CD8-positive, alpha-beta memory T cell (primary cell): Measurements from ENCODE around the gene OR2T1. TPM values are rescaled to one million over a fixed set of nuclear protein-coding genes. Genes with fewer than 3 reads are reported as not detected.

Experiments used
- CTCF ChIA-PET: fragments of 350-600 bp; sonication (Branson Sonifier 250); formaldehyde crosslinking; loops from one replicate; lab custom pipeline; 2021; ENCODE audit warnings: antibody characterized with exemption; lab: Charles Lee
- POLR2A ChIA-PET: fragments of 350-600 bp; sonication (Branson Sonifier 250); formaldehyde crosslinking; loops from one replicate; lab custom pipeline; 2021; ENCODE audit warnings: antibody characterized with exemption; lab: Charles Lee
- DNase-seq, 5 donors: peaks; one replicate each; pipeline versions ENCODE4 v3.0.0 to v3.0.0-alpha.2; 2020 to 2022; ENCODE audit warnings: mixed read lengths in 1 of 5
- H3K27ac ChIP-seq: one replicate; pipeline ENCODE4 v1.7.0; 2013; ENCODE audit warnings: low read depth, mild to moderate bottlenecking, low read length, moderate library complexity
- H3K27me3 ChIP-seq: 2 replicates; pipeline ENCODE4 v1.7.0; 2013; ENCODE audit warnings: low read length, mild to moderate bottlenecking; ENCODE audit not compliant: insufficient read depth, poor library complexity, severe bottlenecking
- H3K36me3 ChIP-seq: 2 replicates; pipeline ENCODE4 v1.7.0; 2013; ENCODE audit warnings: mild to moderate bottlenecking, low read length, moderate library complexity; ENCODE audit not compliant: insufficient read depth
- H3K4me1 ChIP-seq: 2 replicates; pipeline ENCODE4 v1.7.0; 2013; ENCODE audit warnings: mild to moderate bottlenecking, low read length, moderate library complexity; ENCODE audit not compliant: insufficient read depth
- H3K4me3 ChIP-seq: 2 replicates; pipeline ENCODE4 v1.7.0; 2013; ENCODE audit warnings: mild to moderate bottlenecking, low read length
- H3K9me3 ChIP-seq: 2 replicates; pipeline ENCODE4 v1.7.0; 2013; ENCODE audit warnings: mild to moderate bottlenecking, low read length
- H3K27ac Mint-ChIP-seq, 8 donors: one replicate each; pipeline ENCODE4 v1.8.0; 2020 to 2021; ENCODE audit warnings: mixed read lengths in 8 of 8, mild to moderate bottlenecking in 6 of 8, inconsistent platforms in 3 of 8, moderate library complexity in 3 of 8
- H3K27me3 Mint-ChIP-seq, 2 donors: one replicate each; pipeline ENCODE4 v1.8.0; 2020 to 2021; ENCODE audit warnings: mixed read lengths in 2 of 2, mild to moderate bottlenecking in 1 of 2, moderate library complexity in 1 of 2
- H3K36me3 Mint-ChIP-seq, 3 donors: one replicate each; pipeline ENCODE4 v1.8.0; 2020 to 2021; ENCODE audit warnings: mixed read lengths in 3 of 3, inconsistent platforms in 1 of 3, mild to moderate bottlenecking in 1 of 3
- H3K4me1 Mint-ChIP-seq, 3 donors: one replicate each; pipeline ENCODE4 v1.8.0; 2020 to 2021; ENCODE audit warnings: mixed read lengths in 3 of 3, inconsistent platforms in 1 of 3, mild to moderate bottlenecking in 1 of 3
- H3K4me3 Mint-ChIP-seq, 7 donors: one replicate each; pipeline ENCODE4 v1.8.0; 2020 to 2021; ENCODE audit warnings: mixed read lengths in 7 of 7, mild to moderate bottlenecking in 6 of 7, moderate library complexity in 4 of 7, inconsistent platforms in 2 of 7
- H3K9me3 Mint-ChIP-seq, 5 donors: one replicate each; pipeline ENCODE4 v1.8.0; 2020 to 2022; ENCODE audit warnings: mixed read lengths in 5 of 5, mild to moderate bottlenecking in 3 of 5, moderate library complexity in 2 of 5, inconsistent platforms in 1 of 5
- polyA plus RNA-seq: library from polyadenylated mRNA; unstranded; fragments of 300-500 nt; fragmentation: Illumina TruSeq; gene quantifications from one replicate; pipeline ENCODE4 v1.2.3, GENCODE V29; 2021
- total RNA-seq, 2 experiments: library from RNA; stranded (reverse); gene quantifications; one replicate each; pipeline ENCODE4 v1.2.3, GENCODE V29; 2021

Gene OR2T1
- total and polyA plus RNA-seq, 3 experiments from 2014 or later, result not detected

DNA sequence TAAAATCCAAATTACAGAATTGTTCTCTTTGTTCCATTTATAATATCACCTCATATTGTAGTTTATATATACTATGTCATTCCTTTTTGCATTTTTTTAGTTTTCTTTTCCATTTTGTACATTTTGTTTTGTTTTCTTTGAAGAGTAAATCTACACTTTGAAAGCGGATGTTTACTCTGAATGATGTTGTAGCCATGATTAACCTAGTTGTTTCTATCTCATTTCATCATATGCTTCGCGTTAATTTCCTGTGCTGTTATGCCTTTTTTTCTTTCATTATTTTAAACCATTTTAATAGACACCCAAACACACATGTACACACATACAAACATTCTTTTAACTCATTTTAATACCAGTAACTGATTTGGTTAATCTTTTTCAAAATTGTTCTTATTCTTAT is 22.0 kb upstream of the OR2T1 start:
- DNase-seq, result no peak
- ChIA-PET POLR2A (no interaction called here), CTCF (no interaction called here)
- H3K9me3 ChIP-seq, result no peaks in the 10 kb centered on the region
- no peaks in the 10 kb centered on the region for H3K27me3 ChIP-seq
- H3K27ac Mint-ChIP-seq, result no peak overlapping the region
- no peak overlapping the region for H3K27ac ChIP-seq
- H3K4me3 ChIP-seq, result no peak overlapping the region
- no peaks in the 10 kb centered on the region for H3K36me3 Mint-ChIP-seq
- H3K9me3 Mint-ChIP-seq, result peaks cover 0 to 2% (median 0%) of the 10 kb centered on the region in 5 donors
- no peaks in the 10 kb centered on the region for H3K36me3 ChIP-seq
- peaks cover 0 to 3% of the 10 kb centered on the region in 2 donors for H3K27me3 Mint-ChIP-seq
- H3K4me1 Mint-ChIP-seq, result no peaks in the 10 kb centered on the region
- no peak overlapping the region for H3K4me3 Mint-ChIP-seq
- no peaks in the 10 kb centered on the region for H3K4me1 ChIP-seq

DNA sequence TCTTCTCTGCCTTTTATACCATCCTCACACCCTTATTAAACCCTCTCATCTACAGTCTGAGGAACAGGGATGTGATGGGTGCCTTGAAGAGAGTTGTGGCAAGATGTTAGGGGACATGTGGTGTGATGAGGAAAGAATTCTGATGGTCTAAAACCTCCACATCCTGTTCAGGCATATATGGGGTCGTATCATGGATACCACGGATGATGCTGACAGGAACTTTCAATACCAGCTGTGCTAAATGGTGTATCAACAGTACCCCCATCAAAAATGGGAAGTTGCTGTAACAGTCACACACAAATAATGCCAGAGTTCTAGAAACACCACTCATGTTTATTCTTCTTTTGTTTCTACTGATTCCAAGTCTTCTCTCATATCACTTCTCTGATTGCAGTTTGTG is 14.4 kb upstream of the OR2T1 start:
- Histone ChIP-seq H3K9me3 (no peaks in the 10 kb centered on the region), H3K27me3 (no peaks in the 10 kb centered on the region), H3K27ac (no peak overlapping the region), H3K4me1 (no peaks in the 10 kb centered on the region), H3K4me3 (no peak overlapping the region), H3K36me3 (no peaks in the 10 kb centered on the region)
- ChIA-PET CTCF (no interaction called here), POLR2A (no interaction called here)
- Mint-ChIP-seq H3K4me1 (no peaks in the 10 kb centered on the region), H3K4me3 (no peak overlapping the region), H3K36me3 (no peaks in the 10 kb centered on the region), H3K9me3 (peaks cover 0 to 4% (median 0%) of the 10 kb centered on the region in 5 donors), H3K27ac (no peak overlapping the region), H3K27me3 (peaks cover 3 to 14% of the 10 kb centered on the region in 2 donors)
- DNase-seq, result no peak

DNA sequence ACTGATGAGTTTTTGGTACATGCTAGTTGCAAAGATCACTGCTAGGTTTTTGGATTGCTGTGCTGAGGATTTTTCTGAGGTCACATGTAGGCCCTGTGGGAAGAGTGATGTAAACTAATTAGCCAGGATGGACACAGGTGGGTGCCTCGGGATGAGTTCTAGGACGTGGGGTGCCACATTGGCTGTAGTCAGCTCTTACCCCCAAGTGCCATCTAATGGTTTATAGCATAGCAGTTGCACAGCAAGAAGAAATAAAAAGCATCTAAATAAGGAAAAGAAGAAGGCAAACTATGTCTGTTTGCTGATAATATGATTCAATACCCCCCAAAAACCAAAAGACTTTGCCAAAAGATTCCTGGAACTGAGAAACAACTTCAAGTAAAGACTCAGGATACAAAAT is 9.8 kb upstream of the OR2T1 start:
- ChIA-PET POLR2A (no interaction called here), CTCF (no interaction called here)
- H3K36me3 Mint-ChIP-seq, result no peaks in the 10 kb centered on the region
- H3K9me3 Mint-ChIP-seq, result peaks cover 0 to 5% (median 4%) of the 10 kb centered on the region in 5 donors
- H3K27ac Mint-ChIP-seq, result no peak overlapping the region
- no peak overlapping the region for H3K4me3 ChIP-seq
- no peaks in the 10 kb centered on the region for H3K36me3 ChIP-seq
- no peak for DNase-seq
- H3K4me3 Mint-ChIP-seq, result no peak overlapping the region
- H3K27me3 ChIP-seq, result no peaks in the 10 kb centered on the region
- H3K27me3 Mint-ChIP-seq, result peaks cover 3 to 4% of the 10 kb centered on the region in 2 donors
- H3K9me3 ChIP-seq, result no peaks in the 10 kb centered on the region
- no peak overlapping the region for H3K27ac ChIP-seq
- H3K4me1 ChIP-seq, result no peaks in the 10 kb centered on the region
- H3K4me1 Mint-ChIP-seq, result no peaks in the 10 kb centered on the region

DNA sequence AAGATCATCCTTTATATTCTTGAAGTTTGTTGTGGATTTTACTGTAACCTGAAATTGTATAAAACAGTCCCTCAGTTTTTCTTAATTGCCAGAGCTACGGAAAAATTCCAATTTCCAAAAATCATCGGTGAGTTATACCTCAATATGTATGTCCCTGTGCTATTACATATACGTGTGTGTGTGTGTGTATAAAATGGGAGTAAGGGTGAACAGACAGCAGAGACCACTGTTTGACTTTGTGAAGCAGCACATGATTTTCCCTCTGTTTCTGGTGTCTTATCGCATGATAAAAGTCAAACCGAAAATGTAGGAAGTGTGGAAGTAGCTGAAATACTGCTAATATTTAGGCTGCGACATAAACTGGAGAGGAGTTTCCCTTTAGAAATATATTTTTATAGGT is 1.2 kb downstream of the OR2T1 start:
- no peaks in the 10 kb centered on the region for H3K36me3 ChIP-seq
- Mint-ChIP-seq H3K4me3 (no peak overlapping the region), H3K27ac (no peak overlapping the region), H3K27me3 (peaks cover 0 to 1% of the 10 kb centered on the region in 2 donors), H3K36me3 (no peaks in the 10 kb centered on the region), H3K9me3 (peaks cover 0 to 3% (median 0%) of the 10 kb centered on the region in 5 donors), H3K4me1 (no peaks in the 10 kb centered on the region)
- no peaks in the 10 kb centered on the region for H3K9me3 ChIP-seq
- H3K4me3 ChIP-seq, result no peak overlapping the region
- DNase-seq, result peak in 1 of 5 donors; percentile 17
- ChIA-PET POLR2A (no interaction called here), CTCF (interaction anchor here (0.7 kb wide), 1 partner anchor 401 kb away, joined by 3 read pairs; no protein-coding TSS in a partner anchor)
- no peaks in the 10 kb centered on the region for H3K27me3 ChIP-seq
- no peak overlapping the region for H3K27ac ChIP-seq
- H3K4me1 ChIP-seq, result no peaks in the 10 kb centered on the region

DNA sequence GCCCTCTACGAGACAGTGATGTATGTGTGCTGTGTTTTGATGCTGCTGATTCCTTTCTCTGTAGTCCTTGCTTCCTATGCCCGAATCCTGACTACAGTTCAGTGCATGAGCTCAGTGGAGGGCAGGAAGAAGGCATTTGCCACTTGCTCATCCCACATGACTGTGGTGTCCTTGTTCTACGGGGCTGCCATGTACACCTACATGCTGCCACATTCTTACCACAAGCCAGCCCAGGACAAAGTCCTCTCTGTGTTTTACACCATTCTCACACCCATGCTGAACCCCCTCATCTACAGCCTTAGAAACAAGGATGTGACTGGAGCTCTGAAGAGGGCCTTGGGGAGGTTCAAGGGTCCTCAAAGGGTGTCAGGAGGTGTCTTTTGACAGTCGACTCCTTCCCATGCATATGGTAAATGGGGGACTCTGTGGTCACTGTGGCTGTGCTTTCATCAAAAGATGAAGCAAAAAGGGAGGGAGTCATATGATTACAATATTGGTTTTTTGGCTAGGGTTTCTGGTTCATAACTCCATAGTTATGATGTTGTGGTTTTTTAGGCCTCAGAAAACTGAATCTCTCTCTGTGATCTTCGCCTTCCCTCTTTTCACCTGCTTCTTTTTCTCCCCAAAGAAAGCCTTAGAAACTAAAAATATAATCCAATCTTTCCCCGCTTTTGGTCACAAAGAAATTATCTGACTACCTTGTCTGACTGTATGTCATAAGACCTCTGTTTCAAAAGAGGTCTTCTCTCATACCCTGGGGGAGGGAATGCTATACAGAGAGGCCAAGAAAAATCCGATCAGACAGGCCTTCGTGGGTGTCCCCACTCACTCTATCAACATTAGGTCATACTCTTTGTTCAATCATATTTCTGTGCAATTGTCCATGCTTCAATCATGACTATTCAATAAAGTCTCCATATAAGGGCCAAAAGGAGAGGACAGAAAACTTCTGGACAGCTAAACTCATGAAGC is 4.2 kb downstream of the OR2T1 start:
- H3K27me3 ChIP-seq, result no peaks in the 10 kb centered on the region
- Mint-ChIP-seq H3K4me1 (no peaks in the 10 kb centered on the region), H3K27me3 (peaks cover 0 to 1% of the 10 kb centered on the region in 2 donors), H3K27ac (no peak overlapping the region), H3K4me3 (no peak overlapping the region), H3K36me3 (peaks cover 0 to 2% (median 0%) of the 10 kb centered on the region in 3 donors), H3K9me3 (peaks cover 2 to 12% (median 4%) of the 10 kb centered on the region in 5 donors)
- no peaks in the 10 kb centered on the region for H3K9me3 ChIP-seq
- CTCF ChIA-PET, result no interaction called here
- POLR2A ChIA-PET, result no interaction called here
- no peak overlapping the region for H3K27ac ChIP-seq
- no peaks in the 10 kb centered on the region for H3K36me3 ChIP-seq
- DNase-seq, result no peak
- no peaks in the 10 kb centered on the region for H3K4me1 ChIP-seq
- H3K4me3 ChIP-seq, result no peak overlapping the region

DNA sequence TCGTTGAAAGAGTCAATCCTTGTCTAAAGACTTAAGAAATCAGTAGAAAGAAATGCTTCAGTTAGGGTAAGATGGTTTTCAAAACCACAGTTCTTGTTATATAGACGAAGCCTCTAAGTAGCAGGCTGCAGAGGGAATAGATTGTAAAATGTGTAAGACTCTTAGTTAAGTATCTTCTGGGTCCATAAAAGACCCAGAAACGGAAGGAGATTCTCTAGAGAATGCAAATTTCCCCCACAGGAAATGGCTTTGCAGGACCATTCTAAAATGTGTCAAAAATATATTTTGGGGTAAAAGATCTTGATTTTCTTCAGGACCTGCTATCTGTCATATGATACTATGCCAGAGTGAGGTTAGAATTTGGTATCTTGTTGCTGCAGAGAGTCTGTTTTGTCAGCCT is 13.4 kb downstream of the OR2T1 start:
- H3K4me1 Mint-ChIP-seq, result peaks cover 0 to 4% (median 0%) of the 10 kb centered on the region in 3 donors

DNA sequence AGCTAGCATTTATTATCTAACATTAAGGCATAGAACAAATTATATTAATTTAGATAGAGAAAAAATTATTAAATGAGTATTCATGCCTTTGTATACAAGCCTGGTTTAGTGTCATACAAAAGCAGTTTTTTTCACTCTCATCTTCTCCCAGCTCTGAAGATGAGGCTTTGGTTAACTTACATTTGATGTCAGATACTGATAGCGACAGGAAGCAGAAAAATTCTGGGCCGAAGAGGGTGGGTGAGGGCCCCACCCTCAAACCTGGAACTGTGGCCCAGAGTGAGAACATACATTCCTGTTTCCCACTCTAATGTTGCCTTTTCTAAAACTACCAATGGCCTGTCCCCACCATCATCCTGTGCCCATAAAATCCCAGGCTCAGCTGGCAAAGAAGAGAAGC is 15.0 kb downstream of the OR2T1 start:
- CTCF ChIA-PET, result no interaction called here
- H3K27me3 Mint-ChIP-seq, result no peaks in the 10 kb centered on the region

More for the DNA sequence above, 13.4 kb downstream of the OR2T1 start:
- Mint-ChIP-seq H3K36me3 (peaks cover 0 to 4% (median 3%) of the 10 kb centered on the region in 3 donors), H3K27ac (no peak overlapping the region), H3K27me3 (no peaks in the 10 kb centered on the region), H3K4me3 (no peak overlapping the region), H3K9me3 (peaks cover 3 to 12% (median 9%) of the 10 kb centered on the region in 5 donors)
- Histone ChIP-seq H3K27ac (no peak overlapping the region), H3K4me3 (no peak overlapping the region), H3K4me1 (peaks cover 29% of the 10 kb centered on the region), H3K9me3 (peaks cover 3% of the 10 kb centered on the region), H3K27me3 (no peaks in the 10 kb centered on the region), H3K36me3 (no peaks in the 10 kb centered on the region)
- CTCF ChIA-PET, result no interaction called here
- DNase-seq, result no peak
- POLR2A ChIA-PET, result no interaction called here

DNA sequence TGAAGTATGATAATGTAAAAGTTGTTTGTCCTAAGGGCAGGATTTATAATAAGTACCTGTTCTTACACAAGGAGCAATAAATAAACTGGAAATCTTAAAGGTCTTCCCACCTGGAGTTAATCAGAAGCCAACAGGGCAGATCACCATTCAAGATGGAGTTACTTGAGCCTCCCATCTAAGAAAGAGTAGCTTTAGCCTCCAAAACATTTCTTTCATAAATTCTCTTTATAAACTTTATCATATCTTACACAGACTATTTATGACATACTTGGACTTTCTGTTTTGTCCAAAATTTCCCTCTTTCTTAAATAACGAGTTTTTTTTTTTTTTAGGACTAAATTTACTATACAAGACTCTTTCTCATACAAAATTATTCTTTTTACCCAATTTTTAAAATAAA is 18.5 kb downstream of the OR2T1 start:
- H3K9me3 Mint-ChIP-seq, result peaks cover 3 to 21% (median 7%) of the 10 kb centered on the region in 5 donors
- ChIA-PET CTCF (no interaction called here), POLR2A (no interaction called here)
- DNase-seq, result no peak
- H3K36me3 Mint-ChIP-seq, result peaks cover 0 to 4% (median 3%) of the 10 kb centered on the region in 3 donors
- Histone ChIP-seq H3K9me3 (peaks cover 5% of the 10 kb centered on the region), H3K36me3 (no peaks in the 10 kb centered on the region), H3K4me1 (peaks cover 23% of the 10 kb centered on the region), H3K27me3 (no peaks in the 10 kb centered on the region), H3K4me3 (no peak overlapping the region), H3K27ac (no peak overlapping the region)
- H3K27ac Mint-ChIP-seq, result no peak overlapping the region
- H3K4me3 Mint-ChIP-seq, result no peak overlapping the region
- peaks cover 0 to 1% of the 10 kb centered on the region in 2 donors for H3K27me3 Mint-ChIP-seq
- no peaks in the 10 kb centered on the region for H3K4me1 Mint-ChIP-seq

More for the DNA sequence above, 15.0 kb downstream of the OR2T1 start:
- peaks cover 0 to 4% (median 0%) of the 10 kb centered on the region in 3 donors for H3K4me1 Mint-ChIP-seq
- H3K27ac ChIP-seq, result no peak overlapping the region
- H3K9me3 Mint-ChIP-seq, result peaks cover 3 to 16% (median 7%) of the 10 kb centered on the region in 5 donors
- H3K27ac Mint-ChIP-seq, result no peak overlapping the region
- no peaks in the 10 kb centered on the region for H3K27me3 ChIP-seq
- H3K9me3 ChIP-seq, result peaks cover 5% of the 10 kb centered on the region
- H3K4me1 ChIP-seq, result peaks cover 29% of the 10 kb centered on the region
- peaks cover 0 to 4% (median 3%) of the 10 kb centered on the region in 3 donors for H3K36me3 Mint-ChIP-seq
- no peaks in the 10 kb centered on the region for H3K36me3 ChIP-seq
- no peak overlapping the region for H3K4me3 ChIP-seq
- H3K4me3 Mint-ChIP-seq, result no peak overlapping the region
- no peak for DNase-seq
- POLR2A ChIA-PET, result no interaction called here
